Measurements from ENCODE around the gene LRRC7.

The LRRC7 gene

GRCh38 chr1:69766431-69767180, 198.9 kb downstream of the LRRC7 start:
- no peak for DNase-seq (ENCODE audit: low read depth in 2 of 2)

DNA sequence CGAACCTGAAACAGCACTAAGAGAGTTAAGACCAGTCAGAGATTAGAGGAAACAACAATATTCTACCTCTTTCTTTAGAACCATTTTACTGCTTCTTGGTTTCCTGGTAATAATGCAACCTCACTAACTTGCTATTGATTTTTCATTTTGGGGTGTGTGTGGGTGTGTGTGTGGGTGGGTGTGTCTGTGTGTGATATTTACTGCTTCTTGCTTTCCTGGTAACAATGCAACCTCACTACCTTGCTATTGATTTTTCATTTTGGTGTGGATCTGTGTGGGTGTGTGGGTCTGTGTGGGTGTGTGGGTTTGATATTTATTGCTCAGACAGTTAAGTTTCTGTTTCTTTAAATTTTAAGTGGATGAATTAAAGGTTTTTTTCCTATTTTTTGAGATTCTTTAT, 208.8 kb downstream of the LRRC7 start:
- DNase-seq (ENCODE audit: low read depth in 2 of 2), result no peak

DNA sequence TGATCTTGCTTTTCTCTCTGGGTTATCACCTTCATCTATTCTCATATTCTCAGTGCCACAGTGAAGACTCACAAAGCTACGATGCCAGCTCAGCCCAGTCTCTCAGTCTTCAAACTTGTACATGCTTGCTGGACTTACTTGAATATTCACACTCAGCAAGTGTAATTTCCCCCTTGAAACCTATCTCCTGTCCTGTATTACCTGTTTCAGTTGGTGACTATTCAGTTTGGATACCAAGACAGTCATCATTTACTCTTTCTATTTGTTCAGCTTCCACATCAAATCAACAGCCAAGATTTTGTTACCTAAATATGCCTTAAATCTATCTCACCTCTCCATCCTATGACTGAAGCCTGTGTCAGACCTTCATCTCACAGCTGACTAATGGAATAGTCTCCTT, 209.7 kb downstream of the LRRC7 start:
- no peak for DNase-seq (ENCODE audit: low read depth in 2 of 2)

GRCh38 chr1:69777971-69778370, 210.2 kb downstream of the LRRC7 start:
- no peak for DNase-seq (ENCODE audit: low read depth in 2 of 2)

- DNase-seq (ENCODE audit: low read depth in 2 of 2), result no peak
These were observed 219.4 kb downstream of the LRRC7 start for GRCh38 chr1:69787151-69787550.

DNA sequence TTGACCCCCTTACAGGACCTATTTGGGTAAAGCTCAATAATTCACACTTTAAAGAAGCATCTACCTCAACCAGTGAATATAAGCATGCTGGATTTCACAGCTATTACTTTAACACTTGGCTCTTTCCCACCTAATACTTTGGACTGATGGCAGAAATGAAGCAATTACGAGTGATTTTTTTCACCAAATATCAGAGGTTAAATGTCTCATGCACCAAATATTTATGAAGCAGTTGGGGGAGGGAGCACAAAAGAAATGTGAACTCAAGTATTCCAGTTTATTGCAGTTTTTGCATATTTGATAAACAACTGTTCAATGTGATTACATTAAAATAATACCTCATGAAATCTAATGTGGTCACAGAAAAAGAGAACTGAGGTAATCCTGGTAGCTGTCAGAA, 223.6 kb downstream of the LRRC7 start:
- peak; percentile 4 to 6 for DNase-seq (ENCODE audit: low read depth in 2 of 2)

DNA sequence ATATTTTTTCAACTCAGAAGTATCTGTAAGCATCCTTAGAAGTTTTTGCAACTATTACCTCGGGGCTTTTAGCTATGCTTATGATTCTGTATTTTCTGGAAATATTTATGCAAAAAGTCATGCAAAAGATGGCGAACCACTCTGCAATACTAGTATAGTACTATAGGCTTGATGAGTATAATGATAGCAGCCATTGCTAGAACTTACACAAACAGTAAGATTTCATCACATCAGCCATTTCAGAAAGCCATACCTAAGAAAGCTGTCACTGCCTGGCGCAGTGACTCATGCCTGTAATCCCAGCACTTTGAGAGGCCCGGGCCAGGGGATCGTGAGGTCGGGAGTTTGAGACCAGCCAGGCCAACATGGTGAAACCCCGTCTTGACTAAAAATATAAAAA, 227.1 kb downstream of the LRRC7 start:
- DNase-seq (ENCODE audit: low read depth in 2 of 2), result no peak

DNA sequence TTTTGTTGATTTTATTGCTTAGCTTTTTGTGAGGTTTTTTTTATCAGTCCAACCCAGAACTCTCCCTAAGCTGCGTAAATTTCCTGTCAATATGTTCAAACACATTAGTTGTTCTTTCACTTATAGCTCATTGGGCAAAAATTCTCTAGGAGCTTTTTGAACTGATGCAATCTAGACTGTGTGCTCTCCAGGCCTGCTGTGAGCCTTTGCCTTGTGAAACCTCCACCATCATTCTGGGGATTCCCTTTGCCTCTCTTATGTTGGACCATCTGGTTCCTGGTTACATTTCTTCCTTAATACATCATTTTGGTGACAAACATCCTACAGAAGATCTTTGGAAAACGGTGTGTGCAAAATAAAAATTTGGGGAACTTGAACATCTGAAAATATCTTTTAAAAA, 247.2 kb downstream of the LRRC7 start:
- DNase-seq (ENCODE audit: low read depth in 2 of 2), result peak in 1 of 2 experiments; percentile 1

- no peak for DNase-seq (ENCODE audit: low read depth in 2 of 2)
These were observed 257.2 kb downstream of the LRRC7 start for GRCh38 chr1:69824932-69825331.

DNA sequence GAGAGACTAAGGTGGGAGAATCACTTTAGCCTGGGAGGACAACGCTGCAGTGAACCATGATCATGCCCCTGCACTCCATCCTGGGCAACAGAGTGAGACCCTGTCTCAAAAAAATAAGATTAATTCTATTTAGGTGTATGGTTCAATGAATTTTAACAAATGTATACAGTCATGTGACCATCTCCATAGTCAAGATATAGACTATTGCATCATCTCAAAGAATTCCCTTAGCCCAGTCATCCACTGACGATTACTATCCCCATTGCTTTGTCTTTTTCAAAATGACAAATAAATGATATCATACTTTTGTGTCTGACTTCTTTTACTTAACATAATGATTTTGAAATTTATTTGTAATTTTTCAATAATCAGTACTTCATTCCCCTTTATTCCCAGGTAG, 260.0 kb downstream of the LRRC7 start:
- DNase-seq (ENCODE audit: low read depth in 2 of 2), result no peak

DNA sequence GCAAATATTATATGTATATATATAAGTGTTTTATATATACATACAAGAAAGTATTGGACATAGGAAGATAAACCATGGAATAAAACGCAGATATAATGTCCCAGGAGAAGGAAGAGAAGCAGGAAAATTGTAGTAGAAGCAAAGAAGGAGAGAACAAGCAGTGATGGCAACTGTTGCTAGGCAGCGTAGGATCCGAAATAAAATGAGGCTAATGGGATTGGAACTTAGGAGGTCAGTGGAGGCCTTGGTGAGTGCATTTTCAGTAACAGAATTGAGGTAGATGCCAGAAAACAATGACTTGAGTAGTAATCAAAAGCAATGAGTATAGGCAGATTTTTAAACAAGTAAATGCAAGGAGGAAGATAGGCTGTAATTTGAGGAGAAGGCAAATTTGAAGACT, 265.8 kb downstream of the LRRC7 start:
- no peak for DNase-seq (ENCODE audit: low read depth in 2 of 2)

DNA sequence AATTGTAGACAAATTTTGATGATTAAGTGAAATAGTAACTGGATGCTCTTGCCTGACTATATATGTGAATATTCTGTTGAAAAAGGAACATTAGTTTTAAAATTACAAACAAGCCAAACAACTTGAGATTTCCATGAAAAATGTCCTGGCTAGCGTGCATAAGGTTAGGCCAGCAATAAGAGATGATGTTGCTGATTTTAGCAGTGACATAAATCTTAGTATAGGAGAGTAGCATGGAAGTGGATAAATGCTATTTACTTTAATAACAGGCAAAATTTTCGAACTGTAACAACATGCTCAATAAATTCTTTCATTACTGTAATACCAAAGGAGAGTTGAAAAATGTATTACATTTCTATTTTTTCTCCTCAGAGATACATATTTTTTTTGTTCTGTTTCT, 266.6 kb downstream of the LRRC7 start:
- no peak for DNase-seq (ENCODE audit: low read depth in 2 of 2)

DNA sequence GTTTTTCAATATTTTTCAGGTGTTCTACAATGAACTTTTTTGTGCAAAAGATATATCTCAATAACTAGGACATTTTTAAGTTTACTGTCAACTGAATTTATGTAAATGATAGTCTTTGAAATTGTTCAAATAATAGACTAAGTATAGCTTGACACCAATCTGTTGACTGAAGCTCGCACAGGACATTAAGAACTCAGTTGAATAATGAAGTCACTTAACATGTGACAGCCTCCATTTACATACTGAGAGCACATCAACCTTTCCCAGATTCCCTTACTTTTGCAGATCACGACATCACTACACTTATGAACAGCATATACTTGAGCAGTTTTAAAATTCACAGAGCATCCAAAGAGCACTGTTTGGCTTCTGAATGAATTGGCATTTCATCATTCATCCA, 268.2 kb downstream of the LRRC7 start:
- no peak for DNase-seq (ENCODE audit: low read depth in 2 of 2)

DNA sequence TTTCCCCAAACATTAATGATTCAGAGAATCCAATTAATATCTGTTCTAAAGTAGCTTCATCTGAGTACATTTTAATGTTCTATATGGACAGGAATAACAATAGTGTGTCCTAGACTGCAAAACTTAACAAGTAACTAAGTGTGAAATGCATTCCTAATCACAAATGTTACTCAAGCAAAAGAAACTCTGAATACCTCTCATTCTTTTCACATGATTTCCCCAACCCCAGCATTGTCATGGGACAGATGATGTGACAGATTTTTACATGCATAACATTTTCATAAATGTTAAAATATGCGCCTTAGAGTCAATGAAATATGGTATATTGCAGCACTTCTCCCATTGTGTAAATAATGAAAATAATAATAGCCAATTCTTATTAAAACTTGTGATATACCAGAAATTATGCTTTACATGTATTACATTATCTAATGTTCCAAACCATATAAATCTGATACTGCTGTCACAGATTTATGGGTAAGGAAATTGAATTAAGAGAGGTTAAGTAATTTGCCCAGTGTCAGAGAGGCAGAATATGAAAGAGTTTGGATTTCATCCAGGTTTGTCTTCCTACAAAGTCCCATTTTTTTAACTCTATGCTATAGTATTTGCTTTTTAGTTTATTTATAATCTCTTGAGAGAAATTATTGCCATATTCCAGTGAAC, 269.4 kb downstream of the LRRC7 start:
- peak; percentile 2 to 10 for DNase-seq (ENCODE audit: low read depth in 2 of 2)

GRCh38 chr1:69842326-69842725, 274.6 kb downstream of the LRRC7 start:
- peak in 1 of 2 experiments; percentile 2 for DNase-seq (ENCODE audit: low read depth in 2 of 2)

- DNase-seq (ENCODE audit: low read depth in 2 of 2), result no peak
These were observed 277.9 kb downstream of the LRRC7 start for GRCh38 chr1:69845655-69846054.

- DNase-seq (ENCODE audit: low read depth in 2 of 2), result no peak
These were observed 278.5 kb downstream of the LRRC7 start for GRCh38 chr1:69846267-69846666.

- DNase-seq (ENCODE audit: low read depth in 2 of 2), result no peak
These were observed 279.9 kb downstream of the LRRC7 start for GRCh38 chr1:69847670-69848069.

- no peak for DNase-seq (ENCODE audit: low read depth in 2 of 2)
These were observed 284.4 kb downstream of the LRRC7 start for GRCh38 chr1:69852151-69852550.

GRCh38 chr1:69852706-69853105, 285.0 kb downstream of the LRRC7 start:
- DNase-seq (ENCODE audit: low read depth in 2 of 2), result no peak

DNA sequence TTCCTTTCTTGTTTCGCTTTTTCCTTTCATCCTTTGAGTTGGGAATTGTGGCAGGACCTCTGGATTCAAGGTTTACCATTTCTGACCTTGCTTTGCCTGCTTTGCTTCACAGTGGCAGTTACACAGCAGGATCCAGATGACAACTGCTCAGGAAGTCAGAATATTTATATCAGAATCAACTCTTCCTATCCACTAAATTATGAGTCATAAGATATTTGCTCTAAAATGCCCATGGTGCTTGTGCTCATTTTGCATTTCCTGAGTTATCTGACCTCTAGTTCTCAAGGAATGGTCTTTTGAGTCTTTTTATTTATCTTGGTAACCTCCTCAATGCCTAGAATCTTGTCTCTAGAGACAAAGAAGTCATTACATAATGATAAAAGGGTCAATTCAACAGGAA, 290.8 kb downstream of the LRRC7 start:
- DNase-seq (ENCODE audit: low read depth in 2 of 2), result no peak

GRCh38 chr1:69861641-69862040, 293.9 kb downstream of the LRRC7 start:
- DNase-seq (ENCODE audit: low read depth in 2 of 2), result no peak

GRCh38 chr1:69862906-69863305, 295.2 kb downstream of the LRRC7 start:
- DNase-seq (ENCODE audit: low read depth in 2 of 2), result no peak

GRCh38 chr1:69863704-69864103, 296.0 kb downstream of the LRRC7 start:
- no peak for DNase-seq (ENCODE audit: low read depth in 2 of 2)
